IMR-90 (cell line): ENCODE data around the gene CORO7. TPM values are rescaled to one million over a fixed set of nuclear protein-coding genes. Genes with fewer than 3 reads are reported as not detected.
A peak's percentile ranks its signal among the peaks of the same experiment; 100 is the strongest.

Experiments used
- ATAC-seq: fragments of 200-7000 bp; cut with Tn5 transposase; 2 replicates; pipeline ENCODE4 v1.9.1; 2020; ENCODE audit warnings: low read depth, mild to moderate bottlenecking, moderate library complexity
- BruUV-seq: library from RNA; stranded (reverse); fragments of 400-500 nt; replicated peaks from 2 replicates; lab custom pipeline; 2021; lab: Mats Ljungman, UMichigan
- CTCF ChIA-PET: fragments of 300-600 bp; formaldehyde crosslinking; extraction: SDS; loops from one replicate; lab custom pipeline; 2021; ENCODE audit warnings: antibody characterized with exemption; lab: Yijun Ruan, JAX
- POLR2A ChIA-PET: fragments of 300-600 bp; sonication (Branson Sonifier 250); formaldehyde crosslinking; loops from one replicate; lab custom pipeline; 2022; ENCODE audit warnings: antibody characterized with exemption; ENCODE audit not compliant: unreplicated experiment; lab: Charles Lee
- DNase-seq: peaks from one replicate; pipeline ENCODE4 v3.0.0; 2013
- H2AFZ ChIP-seq: replicated peaks from 2 replicates; pipeline ENCODE3; 2013; ENCODE audit warnings: low read length, mild to moderate bottlenecking; ENCODE audit not compliant: poor library complexity
- H2AK5ac ChIP-seq: 2 replicates; pipeline ENCODE4 v1.6.1; 2013; ENCODE audit warnings: low read depth, low read length, inconsistent platforms
- H2AK9ac ChIP-seq: replicated peaks from 2 replicates; pipeline ENCODE3; 2013; ENCODE audit warnings: mild to moderate bottlenecking, low read depth, low read length, moderate library complexity; ENCODE audit not compliant: poor library complexity
- H2BK120ac ChIP-seq: 2 replicates; pipeline ENCODE4 v1.6.1; 2013; ENCODE audit warnings: low read depth, low read length, inconsistent platforms
- H2BK15ac ChIP-seq: 3 replicates; pipeline ENCODE4 v1.6.1; 2013; ENCODE audit warnings: low read depth, low read length, inconsistent platforms
- H2BK20ac ChIP-seq: 2 replicates; pipeline ENCODE4 v1.6.1; 2013; ENCODE audit warnings: low read depth, mild to moderate bottlenecking, inconsistent platforms, low read length, moderate library complexity
- H2BK5ac ChIP-seq: 2 replicates; pipeline ENCODE4 v1.6.1; 2013; ENCODE audit warnings: mild to moderate bottlenecking, low read depth, low read length, inconsistent platforms; ENCODE audit not compliant: poor library complexity, severe bottlenecking
- H3K14ac ChIP-seq: replicated peaks from 2 replicates; pipeline ENCODE4 v1.6.1; 2013; ENCODE audit warnings: low read depth, low read length, inconsistent platforms
- H3K18ac ChIP-seq: 2 replicates; pipeline ENCODE4 v1.6.1; 2013; ENCODE audit warnings: low read depth, low read length, control low read depth
- H3K23ac ChIP-seq: 2 replicates; pipeline ENCODE4 v1.6.1; 2013; ENCODE audit warnings: low read depth, low read length, inconsistent platforms
- H3K27ac ChIP-seq: 2 replicates; pipeline ENCODE4 v1.5.1; 2013; ENCODE audit warnings: mild to moderate bottlenecking, control low read depth, low read length; ENCODE audit not compliant: insufficient read depth
- H3K27me3 ChIP-seq: 2 replicates; pipeline ENCODE4 v1.6.1; 2013; ENCODE audit warnings: low read length; ENCODE audit not compliant: control insufficient read depth, insufficient read depth
- H3K36me3 ChIP-seq: 2 replicates; pipeline ENCODE4 v1.6.1; 2013; ENCODE audit warnings: low read length, mixed read lengths; ENCODE audit not compliant: control insufficient read depth, insufficient read depth
- H3K4ac ChIP-seq: 2 replicates; pipeline ENCODE4 v1.6.1; 2013; ENCODE audit warnings: low read depth, low read length, inconsistent platforms
- H3K4me1 ChIP-seq: 2 replicates; pipeline ENCODE4 v1.6.1; 2013; ENCODE audit warnings: low read length, mixed read lengths; ENCODE audit not compliant: control insufficient read depth, insufficient read depth
- H3K4me2 ChIP-seq: 2 replicates; pipeline ENCODE4 v1.6.1; 2013; ENCODE audit warnings: low read depth, mild to moderate bottlenecking, control low read depth, low read length, moderate library complexity
- H3K4me3 ChIP-seq: 2 replicates; pipeline ENCODE4 v1.5.1; 2013; ENCODE audit warnings: low read depth, mild to moderate bottlenecking, control low read depth, low read length, moderate library complexity; ENCODE audit not compliant: insufficient read depth
- H3K56ac ChIP-seq: 2 replicates; pipeline ENCODE4 v1.6.1; 2013; ENCODE audit warnings: low read length, inconsistent platforms; ENCODE audit not compliant: insufficient read depth; ENCODE audit errors: extremely low read depth
- H3K79me1 ChIP-seq, 2 experiments: 2 replicates each; pipeline ENCODE4 v1.6.1; 2013; ENCODE audit warnings: low read length in 2 of 2, inconsistent platforms in 1 of 2, low read depth in 1 of 2
- H3K9ac ChIP-seq: 2 replicates; pipeline ENCODE4 v1.6.1; 2013; ENCODE audit warnings: low read depth, low read length, control low read depth
- H3K9me1 ChIP-seq: 2 replicates; pipeline ENCODE4 v1.6.1; 2013; ENCODE audit warnings: low read length, inconsistent platforms; ENCODE audit not compliant: insufficient read depth
- H3K9me3 ChIP-seq: 2 replicates; pipeline ENCODE4 v1.6.1; 2013; ENCODE audit warnings: low read length; ENCODE audit not compliant: control insufficient read depth, insufficient read depth
- H4K20me1 ChIP-seq: 2 replicates; pipeline ENCODE4 v1.6.1; 2013; ENCODE audit warnings: low read length, inconsistent platforms; ENCODE audit not compliant: insufficient read depth
- H4K5ac ChIP-seq: 2 replicates; pipeline ENCODE4 v1.6.1; 2013; ENCODE audit warnings: mild to moderate bottlenecking, low read depth, low read length, control low read depth
- H4K8ac ChIP-seq, 2 experiments: 2 replicates each; pipeline ENCODE4 v1.6.1; 2013; ENCODE audit warnings: low read depth in 2 of 2, low read length in 2 of 2, control low read depth in 1 of 2, inconsistent platforms in 1 of 2
- H4K91ac ChIP-seq: 2 replicates; pipeline ENCODE4 v1.6.1; 2013; ENCODE audit warnings: low read depth, low read length, inconsistent platforms; ENCODE audit not compliant: insufficient read depth
- BHLHE40 ChIP-seq: fragments of 150-350 bp; IDR thresholded peaks from 2 replicates; pipeline ENCODE4 v1.6.1; 2016; ENCODE audit warnings: mild to moderate bottlenecking, low read depth, low read length
- CEBPB ChIP-seq: IDR thresholded peaks from 2 replicates; pipeline ENCODE4 v1.6.1; 2012; ENCODE audit warnings: low read depth, low read length, improper control_type of control experiment
- CHD1 ChIP-seq: IDR thresholded peaks from 2 replicates; pipeline ENCODE4 v1.6.1; 2012; ENCODE audit warnings: low read depth, low read length, improper control_type of control experiment
- CTCF ChIP-seq: conservative IDR thresholded peaks from 2 replicates; pipeline ENCODE4 v1.5.1; 2012; ENCODE audit warnings: mild to moderate bottlenecking, low read depth, low read length, improper control_type of control experiment
- ELK1 ChIP-seq: fragments of 150-350 bp; IDR thresholded peaks from 2 replicates; pipeline ENCODE4 v1.6.1; 2016; ENCODE audit warnings: low read depth, mild to moderate bottlenecking, low read length, moderate library complexity, borderline replicate concordance
- FOS ChIP-seq: fragments of 150-350 bp; IDR thresholded peaks from 2 replicates; pipeline ENCODE4 v1.6.1; 2016; ENCODE audit warnings: low read depth, low read length
- MAZ ChIP-seq: IDR thresholded peaks from 2 replicates; pipeline ENCODE4 v1.6.1; 2012; ENCODE audit warnings: low read depth, mild to moderate bottlenecking, low read length, improper control_type of control experiment, moderate library complexity, borderline replicate concordance
- MXI1 ChIP-seq: IDR thresholded peaks from 2 replicates; pipeline ENCODE4 v1.6.1; 2012; ENCODE audit warnings: low read depth, mild to moderate bottlenecking, low read length, moderate library complexity, borderline replicate concordance
- RAD21 ChIP-seq: IDR thresholded peaks from 2 replicates; pipeline ENCODE4 v1.6.1; 2012; ENCODE audit warnings: low read length, improper control_type of control experiment
- RCOR1 ChIP-seq: IDR thresholded peaks from 2 replicates; pipeline ENCODE4 v1.6.1; 2012; ENCODE audit warnings: mild to moderate bottlenecking, low read length, improper control_type of control experiment; ENCODE audit not compliant: insufficient replicate concordance
- RFX5 ChIP-seq: IDR thresholded peaks from 2 replicates; pipeline ENCODE4 v1.8.0; 2012; ENCODE audit warnings: low read depth, mild to moderate bottlenecking, low read length, moderate library complexity
- SMC3 ChIP-seq: fragments of 150-350 bp; IDR thresholded peaks from 2 replicates; pipeline ENCODE4 v1.6.1; 2016; ENCODE audit warnings: low read depth, mild to moderate bottlenecking, antibody characterized with exemption, low read length, moderate library complexity
- USF2 ChIP-seq: fragments of 150-350 bp; IDR thresholded peaks from 2 replicates; pipeline ENCODE4 v1.6.1; 2017; ENCODE audit warnings: mild to moderate bottlenecking, antibody characterized with exemption, low read length, low read depth
- WGBS, 2 experiments: methylation state at CpG; one replicate each; pipeline versions ENCODE4 v1.1.5 to v1.1.7; 2013; ENCODE audit warnings: missing lambda C conversion rate in 2 of 2; ENCODE audit not compliant: insufficient read length in 1 of 2; ENCODE audit errors: extremely low coverage in 2 of 2; 5-methylcytosine and 5-hydroxymethylcytosine counted together
- dilution Hi-C: fragments of 300-500 bp; cut with HindIII; formaldehyde crosslinking; loops from one replicate; pipeline ENCODE4 v1.14.3; 2018; ENCODE audit warnings: low sequenced_read_pairs; ENCODE audit not compliant: unreplicated experiment
- in situ Hi-C: fragments of 300-500 bp; cut with MboI; formaldehyde crosslinking; loops from 3 replicates; pipeline ENCODE4 v1.14.3; 2019; ENCODE audit warnings: low sequenced_read_pairs, inconsistent platforms, mixed read lengths
- intact Hi-C: fragments of 100-400 bp; cut with micrococcal nuclease; formaldehyde crosslinking; loops from 2 replicates; pipeline ENCODE4 v1.10.0; 2022
- polyA plus RNA-seq, 3 experiments: library from polyadenylated mRNA; depleted of rRNA; stranded (reverse); fragments of >200 nt; gene quantifications; 2 replicates each; pipeline ENCODE4 v1.2.3, GENCODE V29; 2012; ENCODE audit warnings: low replicate concordance in 1 of 3
- total RNA-seq: library from RNA; depleted of rRNA; stranded (reverse); fragments of >200 nt; gene quantifications from 2 replicates; pipeline ENCODE4 v1.2.3, GENCODE V29; 2012

The CORO7 gene
- total and polyA plus RNA-seq, 2 of the 4 experiments (the other 2 are of a cell fraction) = 6.3 to 26.7 TPM

GRCh38 chr16:4328046-4328781, 88.2 kb downstream of the CORO7 start:
- H4K91ac ChIP-seq = peak overlapping the region; percentile 70
- 0 out of 2 replicates have a peak overlapping the region, but pooled peaks have one; percentile 3 for H3K56ac ChIP-seq
- peak overlapping the region; percentile 77 for H3K4me2 ChIP-seq
- H3K36me3 ChIP-seq = peaks cover 11% of the 10 kb centered on the region
- no TSS peak for BruUV-seq
- POLR2A ChIA-PET = interaction anchor here (0.5 kb wide), 1 partner anchor 20 kb away, joined by 4 read pairs; no protein-coding TSS in a partner anchor
- H3K9ac ChIP-seq = peak overlapping the region; percentile 31
- ATAC-seq (peak; percentile 73), DNase-seq (peak; percentile 69)
- H3K9me1 ChIP-seq = peaks cover 16% of the 10 kb centered on the region
- H4K8ac ChIP-seq = peak overlapping the region; percentile 31 to 74; a peak in 2 of 4 replicates
- H3K79me1 ChIP-seq = peaks cover 25 to 91% of the 10 kb centered on the region in 2 experiments
- H3K4me3 ChIP-seq = peak overlapping the region; percentile 5; the same call in 1 of the 2 replicates
- H3K23ac ChIP-seq = peak overlapping the region; percentile 79
- no peaks in the 10 kb centered on the region for H3K27me3 ChIP-seq
- peaks cover 33% of the 10 kb centered on the region for H3K4me1 ChIP-seq
- peak overlapping the region; percentile 65 for H2BK5ac ChIP-seq
- no peaks in the 10 kb centered on the region for H3K9me3 ChIP-seq
- peak overlapping the region; percentile 58; the same call in 1 of the 2 replicates for H4K5ac ChIP-seq
- peak overlapping the region; percentile 19; the same call in 1 of the 3 replicates for H2BK15ac ChIP-seq
- H3K4ac ChIP-seq = peak overlapping the region; percentile 72
- in situ Hi-C loops = no loop called here
- peak overlapping the region; percentile 45; the same call in 1 of the 2 replicates for H3K14ac ChIP-seq
- dilution Hi-C loops = no loop called here
- peak overlapping the region; percentile 77 for H2AK5ac ChIP-seq
- peak overlapping the region; percentile 67 for H3K27ac ChIP-seq
- H2BK120ac ChIP-seq = peak overlapping the region; percentile 85
- intact Hi-C loops = loop anchor here (2.0 kb wide), 1 partner anchor 39 kb away; no protein-coding TSS in a partner anchor
- CTCF ChIA-PET = interaction anchor here (0.6 to 2.3 kb wide), 4 partner anchors 18 to 74 kb away, joined by 3 to 11 read pairs (median 4); no protein-coding TSS in a partner anchor
- H2BK20ac ChIP-seq = peak overlapping the region; percentile 65
- peak overlapping the region; percentile 60 for H2AK9ac ChIP-seq
- H2AFZ ChIP-seq = peak overlapping the region; percentile 85
- peaks cover 76% of the 10 kb centered on the region for H4K20me1 ChIP-seq
- WGBS, 2 experiments = 9% methylated on average over 15 of the region's 30 CpGs; no CpG with 5 or more reads in 1 of the 2 experiments
- H3K18ac ChIP-seq = peak overlapping the region; percentile 31
- TF ChIP-seq CHD1 (no peak), BHLHE40 (no peak), RCOR1 (no peak), MAZ (no peak), FOS (no peak), CTCF (peak; percentile 69), ELK1 (no peak), USF2 (no peak), RFX5 (no peak), RAD21 (peak; percentile 71), MXI1 (no peak), CEBPB (no peak), SMC3 (peak; percentile 56)
